ENCODE results near the gene IKZF3.
"Not testable (repeated sequence)": the region's sequence is repeated elsewhere in the genome, so short reads cannot be mapped to it uniquely, and the experiment has no call there.

The IKZF3 gene

DNA sequence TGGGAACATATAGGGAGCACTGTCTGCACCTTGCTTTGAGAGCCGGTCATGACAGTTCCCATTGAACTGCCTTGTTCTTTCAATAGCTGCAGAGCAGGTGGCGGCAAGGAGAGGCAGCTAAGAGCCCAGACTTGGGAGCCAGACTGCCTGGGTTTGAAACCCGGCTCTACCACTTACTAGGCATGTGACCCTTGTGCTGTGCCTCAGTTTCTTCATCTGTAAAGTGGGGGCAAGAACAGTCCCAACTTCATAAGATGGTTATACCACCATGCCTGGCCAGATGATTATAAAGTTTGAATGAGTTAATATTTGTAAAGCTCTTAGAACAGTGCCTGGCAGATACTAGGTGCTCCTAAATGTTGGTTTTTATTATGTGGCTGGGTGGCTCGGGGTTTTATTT lies 149.9 kb downstream of the IKZF3 start:
- DNase-seq: no peak

DNA sequence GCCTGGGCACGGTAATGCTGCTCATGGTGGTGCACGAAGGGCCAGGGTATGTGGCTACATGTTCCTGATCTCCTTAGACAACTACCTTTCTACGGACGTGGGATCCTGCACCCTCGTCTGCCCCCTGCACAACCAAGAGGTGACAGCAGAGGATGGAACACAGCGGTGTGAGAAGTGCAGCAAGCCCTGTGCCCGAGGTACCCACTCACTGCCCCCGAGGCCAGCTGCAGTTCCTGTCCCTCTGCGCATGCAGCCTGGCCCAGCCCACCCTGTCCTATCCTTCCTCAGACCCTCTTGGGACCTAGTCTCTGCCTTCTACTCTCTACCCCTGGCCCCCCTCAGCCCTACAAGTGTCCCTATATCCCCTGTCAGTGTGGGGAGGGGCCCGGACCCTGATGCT lies 152.3 kb downstream of the IKZF3 start:
- DNase-seq: no peak

DNA sequence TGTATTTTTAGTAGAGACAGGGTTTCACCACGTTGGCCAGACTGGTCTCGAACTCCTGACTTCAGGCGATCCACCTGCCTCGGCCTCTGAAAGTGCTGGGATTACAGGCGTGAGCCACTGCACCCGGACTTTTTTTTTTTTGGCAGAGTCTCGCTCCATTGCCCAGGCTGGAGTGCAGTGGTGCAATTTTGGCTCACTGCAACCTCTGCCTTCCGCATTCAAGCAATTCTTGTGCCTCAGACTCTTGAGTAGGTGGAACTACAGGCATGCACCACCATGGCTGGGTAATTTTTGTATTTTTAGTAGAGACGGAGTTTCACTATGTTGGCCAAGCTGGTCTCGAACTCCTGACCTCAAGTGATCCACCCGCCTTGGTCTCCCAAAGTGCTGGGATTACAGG lies 153.0 kb downstream of the IKZF3 start:
- not testable (repeated sequence) for DNase-seq

DNA sequence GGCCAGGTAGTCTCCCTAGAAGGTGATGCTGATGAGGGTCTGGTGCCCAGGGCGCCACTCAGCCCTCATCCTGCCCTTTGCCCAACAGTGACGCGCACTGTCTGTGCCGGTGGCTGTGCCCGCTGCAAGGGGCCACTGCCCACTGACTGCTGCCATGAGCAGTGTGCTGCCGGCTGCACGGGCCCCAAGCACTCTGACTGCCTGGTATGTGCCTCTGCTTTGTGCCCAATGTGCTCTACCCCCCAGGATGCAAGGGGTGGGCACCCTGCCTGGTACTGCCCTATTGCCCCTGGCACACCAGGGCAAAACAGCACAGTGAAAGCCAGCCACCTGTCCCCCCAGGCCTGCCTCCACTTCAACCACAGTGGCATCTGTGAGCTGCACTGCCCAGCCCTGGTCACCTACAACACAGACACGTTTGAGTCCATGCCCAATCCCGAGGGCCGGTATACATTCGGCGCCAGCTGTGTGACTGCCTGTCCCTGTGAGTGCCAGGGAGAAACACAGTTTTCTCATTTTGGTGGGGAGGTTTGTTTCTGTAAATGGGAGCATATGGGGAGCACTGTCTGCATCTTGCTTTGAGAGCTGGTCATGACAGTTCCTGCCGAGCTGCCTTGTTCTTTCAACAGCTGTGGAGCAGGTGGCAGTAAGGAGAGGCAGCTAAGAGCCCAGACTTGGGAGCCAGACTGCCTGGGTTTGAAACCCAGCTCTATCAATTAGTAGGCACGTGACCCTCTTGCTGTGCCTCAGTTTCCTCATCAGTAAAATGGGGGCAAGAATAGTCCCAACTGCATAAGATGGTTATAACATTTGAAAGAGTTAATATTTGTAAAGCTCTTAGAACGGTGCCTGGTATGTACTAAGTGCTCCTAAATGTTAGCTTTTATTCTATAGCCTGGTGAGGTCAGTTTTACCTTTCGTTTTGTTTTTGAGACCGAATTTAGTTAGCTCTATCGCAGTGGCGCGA lies 153.8 kb downstream of the IKZF3 start:
- DNase-seq: no peak

DNA sequence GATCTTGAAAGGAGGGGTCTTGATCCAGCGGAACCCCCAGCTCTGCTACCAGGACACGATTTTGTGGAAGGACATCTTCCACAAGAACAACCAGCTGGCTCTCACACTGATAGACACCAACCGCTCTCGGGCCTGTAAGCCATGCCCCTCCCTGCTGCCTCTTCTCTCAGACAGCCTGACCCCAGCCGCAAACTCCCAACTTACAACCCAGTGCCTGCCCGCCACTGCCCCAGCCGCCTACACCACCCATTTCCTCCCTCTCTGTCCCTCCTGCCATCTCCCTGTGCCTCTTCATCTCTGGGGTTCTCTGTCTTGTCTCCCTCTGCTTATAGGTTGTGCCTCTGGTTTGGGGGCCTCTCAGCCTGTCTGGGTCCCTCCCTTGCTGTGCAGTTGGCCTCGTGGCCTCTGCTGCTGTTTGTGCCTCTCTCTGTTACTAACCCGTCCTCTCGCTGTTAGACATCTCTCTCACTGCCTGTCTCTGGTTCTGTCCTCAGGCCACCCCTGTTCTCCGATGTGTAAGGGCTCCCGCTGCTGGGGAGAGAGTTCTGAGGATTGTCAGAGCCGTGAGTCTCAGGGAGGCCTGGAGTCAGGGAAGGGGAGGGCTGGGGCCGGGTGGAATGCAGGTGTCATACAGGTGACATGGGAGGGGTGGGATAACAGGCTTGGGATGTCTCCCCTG lies 154.7 kb downstream of the IKZF3 start:
- peak; percentile 14 for DNase-seq
